Keratinocyte (primary cell): ENCODE results near the gene MUC5B. TPM values are rescaled to one million over a fixed set of nuclear protein-coding genes. Genes with fewer than 3 reads are reported as not detected.
A peak's percentile ranks its signal among the peaks of the same experiment; 100 is the strongest.

Experiments
- DNase-seq: peaks from one replicate; pipeline ENCODE4 v3.0.0-alpha.2; 2011; ENCODE audit warnings: low read depth, missing footprints, low spot score
- FAIRE-seq: peaks from 2 replicates; lab custom pipeline; 2011; peaks lifted over from hg19 to GRCh38; lab: Jason Lieb, UNC
- H2AFZ ChIP-seq: 2 replicates; pipeline ENCODE4 v1.6.0; 2012; ENCODE audit warnings: low read length, control low read depth, inconsistent platforms; ENCODE audit not compliant: control insufficient read depth
- H3K27ac ChIP-seq: 2 replicates; pipeline ENCODE4 v1.5.1; 2011; ENCODE audit warnings: low read length; ENCODE audit not compliant: control insufficient read depth, insufficient read depth
- H3K27me3 ChIP-seq: 3 replicates; pipeline ENCODE4 v1.6.0; 2011; ENCODE audit warnings: low read length; ENCODE audit not compliant: control insufficient read depth, insufficient read depth; ENCODE audit errors: extremely low read depth
- H3K36me3 ChIP-seq, 2 experiments: 2 replicates in 1 of 2; 3 replicates in 1 of 2; pipeline ENCODE4 v1.5.1; 2011; ENCODE audit warnings: low read length in 2 of 2, mild to moderate bottlenecking in 1 of 2; ENCODE audit not compliant: control insufficient read depth in 2 of 2, insufficient read depth in 2 of 2; ENCODE audit errors: extremely low read depth in 1 of 2
- H3K4me1 ChIP-seq: 3 replicates; pipeline ENCODE4 v1.5.1; 2011; ENCODE audit warnings: low read length; ENCODE audit not compliant: control insufficient read depth, insufficient read depth; ENCODE audit errors: extremely low read depth
- H3K4me2 ChIP-seq: 3 replicates; pipeline ENCODE4 v1.6.0; 2011; ENCODE audit warnings: low read depth, low read length; ENCODE audit not compliant: control insufficient read depth, insufficient read depth; ENCODE audit errors: extremely low read depth
- H3K4me3 ChIP-seq, 3 experiments: fragments of 200-600 bp in 1 of 3; sonication (generic) in 1 of 3; 2 replicates in 2 of 3; 3 replicates in 1 of 3; pipeline ENCODE4 v1.5.1; 2011 to 2016; ENCODE audit warnings: low read length in 3 of 3, mild to moderate bottlenecking in 3 of 3, control low read depth in 2 of 3, inconsistent platforms in 1 of 3, low read depth in 1 of 3, mixed read lengths in 1 of 3, mixed run types in 1 of 3, moderate library complexity in 1 of 3; ENCODE audit not compliant: control insufficient read depth in 2 of 3, insufficient read depth in 2 of 3; ENCODE audit errors: extremely low read depth in 1 of 3
- H3K79me2 ChIP-seq: 2 replicates; pipeline ENCODE4 v1.6.0; 2012; ENCODE audit warnings: low read length; ENCODE audit not compliant: control insufficient read depth, insufficient read depth
- H3K9ac ChIP-seq: 3 replicates; pipeline ENCODE4 v1.6.0; 2011; ENCODE audit warnings: low read length; ENCODE audit not compliant: control insufficient read depth, insufficient read depth; ENCODE audit errors: extremely low read depth
- H3K9me1 ChIP-seq: 3 replicates; pipeline ENCODE4 v1.6.0; 2011; ENCODE audit warnings: low read length; ENCODE audit not compliant: control insufficient read depth, insufficient read depth; ENCODE audit errors: extremely low read depth
- H3K9me3 ChIP-seq: 2 replicates; pipeline ENCODE4 v1.5.1; 2012; ENCODE audit warnings: low read depth, low read length; ENCODE audit not compliant: control insufficient read depth
- H4K20me1 ChIP-seq: 3 replicates; pipeline ENCODE4 v1.6.0; 2011; ENCODE audit warnings: low read length; ENCODE audit not compliant: control insufficient read depth, insufficient read depth; ENCODE audit errors: extremely low read depth
- CTCF ChIP-seq, 3 experiments: IDR thresholded peaks in 1 of 3; conservative IDR thresholded peaks in 1 of 3; optimal IDR thresholded peaks in 1 of 3; 2 replicates in 2 of 3; 3 replicates in 1 of 3; pipeline versions ENCODE3 to v1.5.1; 2011; ENCODE audit warnings: low read length in 3 of 3, mild to moderate bottlenecking in 3 of 3, moderate library complexity in 2 of 3, control low read depth in 1 of 3, inconsistent platforms in 1 of 3; ENCODE audit not compliant: insufficient read depth in 2 of 3; ENCODE audit errors: extremely low read depth in 1 of 3
- EZH2 ChIP-seq: IDR thresholded peaks from one replicate; pipeline ENCODE4 v1.6.1; 2012; ENCODE audit warnings: inconsistent platforms, mild to moderate bottlenecking, low read length, moderate library complexity
- dilution Hi-C: fragments of 300-500 bp; cut with MboI; formaldehyde crosslinking; loops from one replicate; pipeline ENCODE4 v1.7.0; 2020; ENCODE audit warnings: low sequenced_read_pairs; ENCODE audit not compliant: extremely low pct_ligation_motif_present
- polyA plus RNA-seq, 5 experiments: library from polyadenylated mRNA; depleted of rRNA in 3 of 5; stranded (reverse) in 3 of 5; stranded (forward) in 1 of 5; unstranded in 1 of 5; fragments of >200 nt; gene quantifications; 1 replicate in 1 of 5; 2 replicates in 3 of 5; 3 replicates in 1 of 5; pipeline versions ENCODE4 v1.2.1 to v1.2.3, GENCODE V29; 2011 to 2012; ENCODE audit warnings: missing spikeins in 2 of 5, low read depth in 1 of 5, low replicate concordance in 1 of 5

The MUC5B gene
- polyA plus RNA-seq, 1 donor (not counting 4 experiments of a cell fraction or from before 2014, with no cell fraction given) = not detected

- Histone ChIP-seq H3K27ac (peak overlapping the region; percentile 79), H4K20me1 (peaks cover 4% of the 10 kb centered on the region), H3K4me2 (peak overlapping the region; percentile 99), H3K9me1 (peaks cover 4% of the 10 kb centered on the region), H3K27me3 (peaks cover 7% of the 10 kb centered on the region), H3K4me1 (peaks cover 51% of the 10 kb centered on the region), H3K4me3 (peak overlapping the region; percentile 73 to 76 (median 74)), H3K9ac (peak overlapping the region; percentile 63), H2AFZ (no peak overlapping the region), H3K79me2 (peaks cover 54% of the 10 kb centered on the region), H3K9me3 (peaks cover 6% of the 10 kb centered on the region), H3K36me3 (peaks cover 7 to 13% of the 10 kb centered on the region in 2 experiments)
- TF ChIP-seq CTCF (optimal IDR thresholded peaks at IDR 0.05 in 1 of 3, IDR thresholded peaks at IDR 0.05 in 1 of 3, conservative IDR thresholded peaks at IDR 0.05 in 1 of 3; ENCODE audit: extremely low read depth in 1 of 3, insufficient read depth in 2 of 3, low read length in 3 of 3) (no peak), EZH2 (no peak)
- DNase-seq = no peak
- dilution Hi-C loops = no loop called here
- peak; percentile 36 for FAIRE-seq
These were observed 85.3 kb downstream of the MUC5B start for GRCh38 chr11:1307998-1308742.

GRCh38 chr11:1308743-1309497 lies 86.1 kb downstream of the MUC5B start:
- H3K4me2 ChIP-seq = peak overlapping the region; percentile 99
- peaks cover 6% of the 10 kb centered on the region for H3K9me3 ChIP-seq
- H3K27ac ChIP-seq = peak overlapping the region; percentile 79
- H2AFZ ChIP-seq = peak overlapping the region; percentile 22
- no peak for FAIRE-seq
- H3K4me1 ChIP-seq = peaks cover 44% of the 10 kb centered on the region
- H3K36me3 ChIP-seq = peaks cover 7 to 13% of the 10 kb centered on the region in 2 experiments
- dilution Hi-C loops = no loop called here
- peaks cover 2% of the 10 kb centered on the region for H4K20me1 ChIP-seq
- no peak for DNase-seq
- peak overlapping the region; percentile 63 for H3K9ac ChIP-seq
- peaks cover 49% of the 10 kb centered on the region for H3K79me2 ChIP-seq
- H3K9me1 ChIP-seq = peaks cover 4% of the 10 kb centered on the region
- H3K27me3 ChIP-seq = peaks cover 7% of the 10 kb centered on the region
- no peak for TF ChIP-seq CTCF (optimal IDR thresholded peaks at IDR 0.05 in 1 of 3, IDR thresholded peaks at IDR 0.05 in 1 of 3, conservative IDR thresholded peaks at IDR 0.05 in 1 of 3; ENCODE audit: extremely low read depth in 1 of 3, insufficient read depth in 2 of 3, low read length in 3 of 3)
- TF ChIP-seq EZH2 = no peak
- peak overlapping the region; percentile 73 to 76 (median 74) for H3K4me3 ChIP-seq
